Bronchial epithelial cell (primary cell): ENCODE data around the gene MGST3. TPM values are rescaled to one million over a fixed set of nuclear protein-coding genes. Genes with fewer than 3 reads are reported as not detected.
A peak's percentile ranks its signal among the peaks of the same experiment; 100 is the strongest.
"Not testable (repeated sequence)": the region's sequence is repeated elsewhere in the genome, so short reads cannot be mapped to it uniquely, and the experiment has no call there.

Source experiments
- DNase-seq: peaks from one replicate; pipeline ENCODE4 v3.0.0-alpha.2; 2010; ENCODE audit warnings: low read depth
- FAIRE-seq: peaks from 2 replicates; lab custom pipeline; 2011; peaks lifted over from hg19 to GRCh38; lab: Jason Lieb, UNC
- H3K27me3 ChIP-seq: 2 replicates; pipeline ENCODE4 v1.5.1; 2011; ENCODE audit warnings: low read length; ENCODE audit not compliant: control insufficient read depth, insufficient read depth
- H3K36me3 ChIP-seq: 2 replicates; pipeline ENCODE4 v1.5.1; 2011; ENCODE audit warnings: low read length; ENCODE audit not compliant: control insufficient read depth, insufficient read depth
- H3K4me3 ChIP-seq: 2 replicates; pipeline ENCODE4 v1.5.1; 2011; ENCODE audit warnings: mild to moderate bottlenecking, low read depth, low read length, control low read depth
- CTCF ChIP-seq: IDR thresholded peaks from 2 replicates; pipeline ENCODE4 v1.5.1; 2011; ENCODE audit warnings: mild to moderate bottlenecking, moderate library complexity, low read length, control low read depth, inconsistent platforms; ENCODE audit not compliant: insufficient read depth, severe bottlenecking
- total RNA-seq: library from RNA; depleted of rRNA; stranded (reverse); fragments of >200 nt; gene quantifications from 2 replicates; pipeline ENCODE4 v1.2.1, GENCODE V29; 2014

The MGST3 gene
- total RNA-seq, 1 donor from 2014 or later, result 50.3 TPM

- TF ChIP-seq CTCF, result no peak
- no peak for FAIRE-seq
- Histone ChIP-seq H3K27me3 (peaks cover 1% of the 10 kb centered on the region), H3K4me3 (peak overlapping the region; percentile 65), H3K36me3 (no peaks in the 10 kb centered on the region)
- DNase-seq, result peak; percentile 95
Observed at GRCh38 chr1:165597883-165598675, 33.0 kb upstream of the MGST3 start.

GRCh38 chr1:165598676-165599059 is 32.4 kb upstream of the MGST3 start:
- peak overlapping the region; percentile 65 for H3K4me3 ChIP-seq
- no peaks in the 10 kb centered on the region for H3K36me3 ChIP-seq
- FAIRE-seq (no peak), DNase-seq (peak; percentile 25)
- peaks cover 1% of the 10 kb centered on the region for H3K27me3 ChIP-seq
- no peak for TF ChIP-seq CTCF

GRCh38 chr1:165600793-165601192 is 30.2 kb upstream of the MGST3 start:
- no peaks in the 10 kb centered on the region for H3K36me3 ChIP-seq
- no peak overlapping the region for H3K4me3 ChIP-seq
- no peak for TF ChIP-seq CTCF
- DNase-seq, result no peak
- no peak for FAIRE-seq
- H3K27me3 ChIP-seq, result no peaks in the 10 kb centered on the region

GRCh38 chr1:165603810-165604209 is 27.2 kb upstream of the MGST3 start:
- DNase-seq, result no peak
- Histone ChIP-seq H3K36me3 (no peaks in the 10 kb centered on the region), H3K4me3 (no peak overlapping the region), H3K27me3 (no peaks in the 10 kb centered on the region)
- no peak for TF ChIP-seq CTCF
- FAIRE-seq, result no peak

- H3K36me3 ChIP-seq, result no peaks in the 10 kb centered on the region
- FAIRE-seq (no peak), DNase-seq (no peak)
- H3K27me3 ChIP-seq, result no peaks in the 10 kb centered on the region
- no peak overlapping the region for H3K4me3 ChIP-seq
- no peak for TF ChIP-seq CTCF
Observed at GRCh38 chr1:165605246-165605645, 25.8 kb upstream of the MGST3 start.

GRCh38 chr1:165606676-165607075 is 24.4 kb upstream of the MGST3 start:
- FAIRE-seq, DNase-seq, H3K4me3 ChIP-seq, H3K27me3 ChIP-seq, H3K36me3 ChIP-seq: not testable (repeated sequence)
